Measurements from ENCODE around the gene LPAR5. TPM values are rescaled to one million over a fixed set of nuclear protein-coding genes. Genes with fewer than 3 reads are reported as not detected.

The LPAR5 gene
- total RNA-seq, 1 experiment from 2014 or later = not detected

DNA sequence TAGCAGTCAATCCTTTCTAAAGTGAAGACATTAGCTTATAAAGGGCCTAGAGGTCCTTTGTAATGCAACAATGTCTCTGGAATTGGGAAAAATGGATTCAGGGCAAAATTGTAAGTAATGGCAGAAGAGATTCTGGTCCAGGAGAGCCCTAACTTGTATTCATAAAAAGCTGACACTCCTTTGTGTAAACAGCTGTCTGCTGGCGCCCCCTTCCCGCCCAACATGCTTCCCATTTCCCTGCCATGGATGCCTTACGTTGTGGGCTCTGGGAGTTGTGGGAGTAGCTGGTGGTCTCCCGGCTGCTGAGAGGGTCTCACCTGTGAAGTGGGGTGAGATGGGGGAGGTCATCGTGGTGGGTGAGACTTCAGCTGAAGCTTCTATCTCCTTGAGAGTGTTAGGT is 9.1 kb upstream of the LPAR5 start:
- POLR2A ChIA-PET = no interaction called here
- in situ Hi-C loops (cut with HindIII; ENCODE audit: low pct_unique_long_range_greater_than_20kb, low sequenced_read_pairs) = no loop called here
- intact Hi-C loops (cut with micrococcal nuclease; ENCODE audit: unreplicated experiment) = no loop called here

DNA sequence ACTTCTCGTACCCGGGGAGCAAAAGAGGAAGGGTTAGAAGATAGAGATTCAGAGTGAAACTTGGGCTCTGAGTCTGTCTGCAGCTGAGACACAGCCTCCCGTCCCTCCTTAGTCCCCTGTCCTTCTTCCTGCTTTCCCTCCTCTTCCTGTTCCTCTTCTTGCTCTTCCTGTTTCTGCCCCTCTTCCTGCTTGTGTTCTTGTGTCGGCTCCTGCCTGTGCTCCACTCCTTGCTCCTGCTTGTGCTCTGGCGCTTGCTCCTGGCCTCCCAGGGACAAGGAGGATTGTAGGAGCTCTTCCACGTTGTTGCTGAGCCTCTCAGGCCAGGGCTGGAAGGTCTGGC is 8.5 kb upstream of the LPAR5 start:
- POLR2A ChIA-PET = no interaction called here
- in situ Hi-C loops (cut with HindIII; ENCODE audit: low pct_unique_long_range_greater_than_20kb, low sequenced_read_pairs) = no loop called here
- intact Hi-C loops (cut with micrococcal nuclease; ENCODE audit: unreplicated experiment) = no loop called here
- no peak for ATAC-seq
- TF ChIP-seq, protein P1, sequence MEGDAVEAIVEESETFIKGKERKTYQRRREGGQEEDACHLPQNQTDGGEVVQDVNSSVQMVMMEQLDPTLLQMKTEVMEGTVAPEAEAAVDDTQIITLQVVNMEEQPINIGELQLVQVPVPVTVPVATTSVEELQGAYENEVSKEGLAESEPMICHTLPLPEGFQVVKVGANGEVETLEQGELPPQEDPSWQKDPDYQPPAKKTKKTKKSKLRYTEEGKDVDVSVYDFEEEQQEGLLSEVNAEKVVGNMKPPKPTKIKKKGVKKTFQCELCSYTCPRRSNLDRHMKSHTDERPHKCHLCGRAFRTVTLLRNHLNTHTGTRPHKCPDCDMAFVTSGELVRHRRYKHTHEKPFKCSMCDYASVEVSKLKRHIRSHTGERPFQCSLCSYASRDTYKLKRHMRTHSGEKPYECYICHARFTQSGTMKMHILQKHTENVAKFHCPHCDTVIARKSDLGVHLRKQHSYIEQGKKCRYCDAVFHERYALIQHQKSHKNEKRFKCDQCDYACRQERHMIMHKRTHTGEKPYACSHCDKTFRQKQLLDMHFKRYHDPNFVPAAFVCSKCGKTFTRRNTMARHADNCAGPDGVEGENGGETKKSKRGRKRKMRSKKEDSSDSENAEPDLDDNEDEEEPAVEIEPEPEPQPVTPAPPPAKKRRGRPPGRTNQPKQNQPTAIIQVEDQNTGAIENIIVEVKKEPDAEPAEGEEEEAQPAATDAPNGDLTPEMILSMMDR (IDR thresholded peaks at IDR 0.05) = no peak
- TF ChIP-seq, protein P2, sequence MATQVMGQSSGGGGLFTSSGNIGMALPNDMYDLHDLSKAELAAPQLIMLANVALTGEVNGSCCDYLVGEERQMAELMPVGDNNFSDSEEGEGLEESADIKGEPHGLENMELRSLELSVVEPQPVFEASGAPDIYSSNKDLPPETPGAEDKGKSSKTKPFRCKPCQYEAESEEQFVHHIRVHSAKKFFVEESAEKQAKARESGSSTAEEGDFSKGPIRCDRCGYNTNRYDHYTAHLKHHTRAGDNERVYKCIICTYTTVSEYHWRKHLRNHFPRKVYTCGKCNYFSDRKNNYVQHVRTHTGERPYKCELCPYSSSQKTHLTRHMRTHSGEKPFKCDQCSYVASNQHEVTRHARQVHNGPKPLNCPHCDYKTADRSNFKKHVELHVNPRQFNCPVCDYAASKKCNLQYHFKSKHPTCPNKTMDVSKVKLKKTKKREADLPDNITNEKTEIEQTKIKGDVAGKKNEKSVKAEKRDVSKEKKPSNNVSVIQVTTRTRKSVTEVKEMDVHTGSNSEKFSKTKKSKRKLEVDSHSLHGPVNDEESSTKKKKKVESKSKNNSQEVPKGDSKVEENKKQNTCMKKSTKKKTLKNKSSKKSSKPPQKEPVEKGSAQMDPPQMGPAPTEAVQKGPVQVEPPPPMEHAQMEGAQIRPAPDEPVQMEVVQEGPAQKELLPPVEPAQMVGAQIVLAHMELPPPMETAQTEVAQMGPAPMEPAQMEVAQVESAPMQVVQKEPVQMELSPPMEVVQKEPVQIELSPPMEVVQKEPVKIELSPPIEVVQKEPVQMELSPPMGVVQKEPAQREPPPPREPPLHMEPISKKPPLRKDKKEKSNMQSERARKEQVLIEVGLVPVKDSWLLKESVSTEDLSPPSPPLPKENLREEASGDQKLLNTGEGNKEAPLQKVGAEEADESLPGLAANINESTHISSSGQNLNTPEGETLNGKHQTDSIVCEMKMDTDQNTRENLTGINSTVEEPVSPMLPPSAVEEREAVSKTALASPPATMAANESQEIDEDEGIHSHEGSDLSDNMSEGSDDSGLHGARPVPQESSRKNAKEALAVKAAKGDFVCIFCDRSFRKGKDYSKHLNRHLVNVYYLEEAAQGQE (IDR thresholded peaks at IDR 0.05; ENCODE audit: insufficient read depth in 1 of 2, low read depth in 2 of 2, low read length in 1 of 2) = no peak
- TF ChIP-seq TCF7L2 (IDR thresholded peaks at IDR 0.05; ENCODE audit: low read depth, low read length) (no peak), POLR2AphosphoS5 (IDR thresholded peaks at IDR 0.05; ENCODE audit: low read depth, low read length) (no peak), SIN3A (IDR thresholded peaks at IDR 0.05; ENCODE audit: borderline replicate concordance, insufficient read depth, low read depth, low read length) (no peak)
- Histone ChIP-seq H3K4me3 (ENCODE audit: low read depth in 2 of 2, low read length in 2 of 2) (no peak overlapping the region), H3K4me1 (ENCODE audit: control insufficient read depth, insufficient read depth, low read length) (no peaks in the 10 kb centered on the region), H3K9me3 (ENCODE audit: control insufficient read depth, insufficient read depth, low read depth, low read length) (peaks cover 3% of the 10 kb centered on the region; the same call in 1 of the 2 replicates), H3K36me3 (ENCODE audit: control insufficient read depth, insufficient read depth, low read length) (no peaks in the 10 kb centered on the region), H3K27me3 (ENCODE audit: control insufficient read depth, insufficient read depth, low read length) (no peaks in the 10 kb centered on the region), H3K27ac (ENCODE audit: low read length) (no peak overlapping the region)
- DNase-seq (ENCODE audit: low read depth, low spot score) = no peak
- CTCF ChIA-PET = no interaction called here
- no TSS peak for BruUV-seq (replicated peaks)

More for the DNA sequence above, 9.1 kb upstream of the LPAR5 start:
- DNase-seq (ENCODE audit: low read depth, low spot score) (no peak), ATAC-seq (no peak)
- Histone ChIP-seq H3K27me3 (ENCODE audit: control insufficient read depth, insufficient read depth, low read length) (no peaks in the 10 kb centered on the region), H3K9me3 (ENCODE audit: control insufficient read depth, insufficient read depth, low read depth, low read length) (peaks cover 3% of the 10 kb centered on the region; the same call in 1 of the 2 replicates), H3K4me1 (ENCODE audit: control insufficient read depth, insufficient read depth, low read length) (no peaks in the 10 kb centered on the region), H3K4me3 (ENCODE audit: low read depth in 2 of 2, low read length in 2 of 2) (no peak overlapping the region), H3K27ac (ENCODE audit: low read length) (no peak overlapping the region), H3K36me3 (ENCODE audit: control insufficient read depth, insufficient read depth, low read length) (no peaks in the 10 kb centered on the region)
- CTCF ChIA-PET = interaction anchor here (0.6 kb wide), 1 partner anchor 132 kb away, joined by 9 read pairs; no protein-coding TSS in a partner anchor
- TF ChIP-seq SIN3A (IDR thresholded peaks at IDR 0.05; ENCODE audit: borderline replicate concordance, insufficient read depth, low read depth, low read length) (no peak), TCF7L2 (IDR thresholded peaks at IDR 0.05; ENCODE audit: low read depth, low read length) (no peak), POLR2AphosphoS5 (IDR thresholded peaks at IDR 0.05; ENCODE audit: low read depth, low read length) (no peak)
- TF ChIP-seq, protein P2 (IDR thresholded peaks at IDR 0.05; ENCODE audit: insufficient read depth in 1 of 2, low read depth in 2 of 2, low read length in 1 of 2) = no peak
- TF ChIP-seq, protein P1 (IDR thresholded peaks at IDR 0.05) = no peak
- BruUV-seq (replicated peaks) = no TSS peak
